Activated gamma-delta T cell (primary cell): ENCODE measurements around the gene SNAP25.

Experiments
- DNase-seq: peaks from one replicate; lab custom pipeline; 2025; lab: John Stamatoyannopoulos, UW

The SNAP25 gene

GRCh38 chr20:10332656-10333415 lies 114.2 kb downstream of the SNAP25 start:
- no peak for DNase-seq

GRCh38 chr20:10336959-10337729 lies 118.5 kb downstream of the SNAP25 start:
- no peak for DNase-seq

- DNase-seq, result no peak
Observed at GRCh38 chr20:10338426-10339180, 120.0 kb downstream of the SNAP25 start.

- no peak for DNase-seq
Observed at GRCh38 chr20:10339609-10340008, 121.0 kb downstream of the SNAP25 start.

GRCh38 chr20:10342152-10342551 lies 123.5 kb downstream of the SNAP25 start:
- DNase-seq, result no peak

GRCh38 chr20:10344953-10345352 lies 126.3 kb downstream of the SNAP25 start:
- no peak for DNase-seq

GRCh38 chr20:10347086-10347880 lies 128.7 kb downstream of the SNAP25 start:
- DNase-seq, result no peak

- DNase-seq, result no peak
Observed at GRCh38 chr20:10349118-10349517, 130.5 kb downstream of the SNAP25 start.

- DNase-seq, result no peak
Observed at GRCh38 chr20:10350188-10350842, 131.7 kb downstream of the SNAP25 start.

- DNase-seq, result no peak
Observed at GRCh38 chr20:10352934-10353824, 134.5 kb downstream of the SNAP25 start.

GRCh38 chr20:10356628-10357027 lies 138.0 kb downstream of the SNAP25 start:
- DNase-seq, result no peak
